ENCODE measurements around the gene FAIM2. TPM values are rescaled to one million over a fixed set of nuclear protein-coding genes. Genes with fewer than 3 reads are reported as not detected.
"Not testable (repeated sequence)": the region's sequence is repeated elsewhere in the genome, so short reads cannot be mapped to it uniquely, and the experiment has no call there.

The FAIM2 gene
- total and polyA plus RNA-seq, 2 donors (not counting 3 experiments of a cell fraction or from before 2014, with no cell fraction given): 0.01 TPM; not detected in 1

DNA sequence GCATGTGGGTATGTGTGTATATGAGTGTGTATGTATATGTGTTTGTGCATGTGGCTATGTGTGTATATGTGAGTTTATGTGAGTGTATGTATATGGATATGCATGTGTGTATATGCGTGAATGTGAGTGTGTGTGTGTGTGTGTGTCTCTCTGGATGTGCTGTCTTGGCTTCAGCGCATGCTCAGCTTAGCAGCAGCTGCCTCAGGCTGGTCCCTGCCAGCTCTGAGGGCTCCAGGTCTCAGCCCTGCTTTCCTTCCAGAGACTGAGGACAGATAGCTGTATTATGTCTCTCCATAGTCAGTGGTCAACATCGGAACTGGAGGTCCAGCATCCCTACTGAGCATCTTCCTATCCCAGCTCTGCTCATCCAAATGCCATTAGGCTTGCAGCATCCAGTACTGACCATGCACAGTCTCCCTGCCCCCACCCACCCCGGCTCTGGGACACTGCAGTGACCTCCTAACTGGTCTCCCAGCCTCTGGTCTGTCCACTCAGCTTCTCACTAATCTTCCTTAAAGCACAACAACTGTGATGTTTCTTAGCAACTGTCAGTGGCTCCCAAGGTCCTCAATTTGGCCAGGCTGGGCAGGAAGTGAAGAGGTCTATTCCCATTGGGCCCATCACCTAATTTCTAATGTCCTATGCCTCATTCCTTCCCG lies 22.8 kb downstream of the FAIM2 start:
- H3K4me3 ChIP-seq (replicated peaks in 1 of 3; ENCODE audit: insufficient read depth in 1 of 3, low read depth in 1 of 3, low read length in 3 of 3): no peak overlapping the region
- dilution Hi-C loops (cut with MboI; ENCODE audit: extremely low pct_ligation_motif_present, low sequenced_read_pairs): no loop called here
- no peaks in the 10 kb centered on the region for H3K9me1 ChIP-seq (replicated peaks; ENCODE audit: control insufficient read depth, extremely low read depth, insufficient read depth, low read length)
- DNase-seq (ENCODE audit: low read depth, low spot score) (no peak), FAIRE-seq (no peak)
- no peaks in the 10 kb centered on the region for H3K4me1 ChIP-seq (ENCODE audit: control insufficient read depth, extremely low read depth, insufficient read depth, low read length)
- no peak overlapping the region for H2AFZ ChIP-seq (ENCODE audit: low read depth, low read length)
- no TSS peak for BruUV-seq (replicated peaks)
- no peaks in the 10 kb centered on the region for H4K20me1 ChIP-seq (replicated peaks; ENCODE audit: control insufficient read depth, extremely low read depth, insufficient read depth, low read length)
- peaks cover 4 to 13% of the 10 kb centered on the region in 2 experiments for H3K27me3 ChIP-seq (ENCODE audit: control insufficient read depth in 2 of 2, insufficient read depth in 2 of 2, low read length in 2 of 2)
- intact Hi-C loops (cut with micrococcal nuclease): no loop called here
- no peak overlapping the region for H3K27ac ChIP-seq (ENCODE audit: insufficient read depth, low read depth, low read length)
- H3K36me3 ChIP-seq (ENCODE audit: control insufficient read depth in 2 of 2, extremely low read depth in 1 of 2, insufficient read depth in 2 of 2, low read length in 2 of 2): no peaks in the 10 kb centered on the region
- no peak overlapping the region for H3K4me2 ChIP-seq (ENCODE audit: insufficient read depth, low read length)
- TF ChIP-seq, protein P1, sequence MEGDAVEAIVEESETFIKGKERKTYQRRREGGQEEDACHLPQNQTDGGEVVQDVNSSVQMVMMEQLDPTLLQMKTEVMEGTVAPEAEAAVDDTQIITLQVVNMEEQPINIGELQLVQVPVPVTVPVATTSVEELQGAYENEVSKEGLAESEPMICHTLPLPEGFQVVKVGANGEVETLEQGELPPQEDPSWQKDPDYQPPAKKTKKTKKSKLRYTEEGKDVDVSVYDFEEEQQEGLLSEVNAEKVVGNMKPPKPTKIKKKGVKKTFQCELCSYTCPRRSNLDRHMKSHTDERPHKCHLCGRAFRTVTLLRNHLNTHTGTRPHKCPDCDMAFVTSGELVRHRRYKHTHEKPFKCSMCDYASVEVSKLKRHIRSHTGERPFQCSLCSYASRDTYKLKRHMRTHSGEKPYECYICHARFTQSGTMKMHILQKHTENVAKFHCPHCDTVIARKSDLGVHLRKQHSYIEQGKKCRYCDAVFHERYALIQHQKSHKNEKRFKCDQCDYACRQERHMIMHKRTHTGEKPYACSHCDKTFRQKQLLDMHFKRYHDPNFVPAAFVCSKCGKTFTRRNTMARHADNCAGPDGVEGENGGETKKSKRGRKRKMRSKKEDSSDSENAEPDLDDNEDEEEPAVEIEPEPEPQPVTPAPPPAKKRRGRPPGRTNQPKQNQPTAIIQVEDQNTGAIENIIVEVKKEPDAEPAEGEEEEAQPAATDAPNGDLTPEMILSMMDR (IDR thresholded peaks at IDR 0.05; ENCODE audit: extremely low read depth in 1 of 2, insufficient read depth in 1 of 2, low read depth in 1 of 2, low read length in 2 of 2): no peak
- TF ChIP-seq GATA2 (IDR thresholded peaks at IDR 0.05; ENCODE audit: insufficient read depth, insufficient read length, low read depth, low read length): no peak
- no peak for TF ChIP-seq POLR2A (IDR thresholded peaks at IDR 0.05; ENCODE audit: low read depth, low read length)
- no peak for TF ChIP-seq POLR2AphosphoS5 (IDR thresholded peaks at IDR 0.05; ENCODE audit: insufficient read depth, low read depth, low read length)
- no peak for TF ChIP-seq MYC (IDR thresholded peaks at IDR 0.05; ENCODE audit: low read depth, low read length)
- TF ChIP-seq FOS (IDR thresholded peaks at IDR 0.05; ENCODE audit: borderline replicate concordance, insufficient read depth, low read length): no peak
- TF ChIP-seq JUN (IDR thresholded peaks at IDR 0.05; ENCODE audit: borderline replicate concordance, insufficient read depth, insufficient read length, low read depth): no peak
- TF ChIP-seq, protein P2, sequence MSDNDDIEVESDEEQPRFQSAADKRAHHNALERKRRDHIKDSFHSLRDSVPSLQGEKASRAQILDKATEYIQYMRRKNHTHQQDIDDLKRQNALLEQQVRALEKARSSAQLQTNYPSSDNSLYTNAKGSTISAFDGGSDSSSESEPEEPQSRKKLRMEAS (IDR thresholded peaks at IDR 0.05; ENCODE audit: insufficient read depth, insufficient read length): no peak
- no peak for TF ChIP-seq EZH2 (IDR thresholded peaks at IDR 0.05; ENCODE audit: borderline replicate concordance, low read depth, low read length, severe bottlenecking)
- H3K9ac ChIP-seq (replicated peaks; ENCODE audit: extremely low read depth, insufficient read depth, low read length): no peak overlapping the region
- H3K79me2 ChIP-seq (ENCODE audit: control insufficient read depth, insufficient read depth, low read length): no peaks in the 10 kb centered on the region
- CTCF ChIA-PET: interaction anchor here (1.3 to 1.5 kb wide), 2 partner anchors 52 to 65 kb away, joined by 3 to 5 read pairs; no protein-coding TSS in a partner anchor
- POLR2A ChIA-PET: no interaction called here
- H3K9me3 ChIP-seq (replicated peaks; ENCODE audit: control insufficient read depth, insufficient read depth, low read length): no peaks in the 10 kb centered on the region

DNA sequence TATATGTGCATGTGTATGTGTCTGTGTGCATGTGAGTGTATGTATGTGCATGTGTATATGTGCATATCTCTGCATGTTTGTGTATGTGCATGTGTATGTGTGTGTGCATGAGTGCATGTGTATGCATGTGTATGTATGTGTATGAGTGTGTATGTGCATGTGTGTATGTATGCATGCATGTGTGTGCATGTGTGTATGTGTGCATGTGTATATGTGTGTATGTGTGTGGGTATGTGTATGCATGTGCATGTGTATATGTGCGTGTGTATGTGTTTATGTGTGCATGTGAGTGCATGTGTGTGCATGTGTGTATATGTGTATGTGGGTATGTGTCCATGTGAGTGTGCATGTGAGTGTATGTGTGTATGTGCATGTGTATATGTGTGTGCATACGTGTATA lies 24.6 kb downstream of the FAIM2 start:
- H3K36me3 ChIP-seq (ENCODE audit: control insufficient read depth in 2 of 2, extremely low read depth in 1 of 2, insufficient read depth in 2 of 2, low read length in 2 of 2); BruUV-seq (replicated peaks); CTCF ChIA-PET; dilution Hi-C loops (cut with MboI; ENCODE audit: extremely low pct_ligation_motif_present, low sequenced_read_pairs); intact Hi-C loops (cut with micrococcal nuclease); H3K79me2 ChIP-seq (ENCODE audit: control insufficient read depth, insufficient read depth, low read length); H3K9me3 ChIP-seq (replicated peaks; ENCODE audit: control insufficient read depth, insufficient read depth, low read length); H3K27ac ChIP-seq (ENCODE audit: insufficient read depth, low read depth, low read length); H3K4me3 ChIP-seq (replicated peaks in 1 of 3; ENCODE audit: insufficient read depth in 1 of 3, low read depth in 1 of 3, low read length in 3 of 3); H3K4me1 ChIP-seq (ENCODE audit: control insufficient read depth, extremely low read depth, insufficient read depth, low read length); H3K9me1 ChIP-seq (replicated peaks; ENCODE audit: control insufficient read depth, extremely low read depth, insufficient read depth, low read length); DNase-seq (ENCODE audit: low read depth, low spot score); H2AFZ ChIP-seq (ENCODE audit: low read depth, low read length); POLR2A ChIA-PET; H4K20me1 ChIP-seq (replicated peaks; ENCODE audit: control insufficient read depth, extremely low read depth, insufficient read depth, low read length); FAIRE-seq; H3K27me3 ChIP-seq (ENCODE audit: control insufficient read depth in 2 of 2, insufficient read depth in 2 of 2, low read length in 2 of 2); H3K9ac ChIP-seq (replicated peaks; ENCODE audit: extremely low read depth, insufficient read depth, low read length); H3K4me2 ChIP-seq (ENCODE audit: insufficient read depth, low read length): not testable (repeated sequence)
